ENCODE results near the gene ATG9B. TPM values are rescaled to one million over a fixed set of nuclear protein-coding genes. Genes with fewer than 3 reads are reported as not detected.

Gene ATG9B
- total RNA-seq, 1 experiment from 2014 or later = 2.1 TPM

- peak overlapping the region; percentile 72 to 73 for H3K4me3 ChIP-seq (replicated peaks in 1 of 2; ENCODE audit: low read depth in 1 of 2, low read length in 2 of 2)
- no peaks in the 10 kb centered on the region for H3K27me3 ChIP-seq (ENCODE audit: insufficient read depth, low read length)
- peaks cover 4% of the 10 kb centered on the region; the same call in 1 of the 2 replicates for H3K79me2 ChIP-seq (ENCODE audit: insufficient read depth, low read length)
- intact Hi-C loops (cut with micrococcal nuclease) = loop anchor here (10.0 kb wide), 1 partner anchor 235 kb away; no protein-coding TSS in a partner anchor
- no TSS peak for BruUV-seq (replicated peaks)
- H3K4me2 ChIP-seq (ENCODE audit: low read length) = peak overlapping the region; percentile 94
- peak overlapping the region; percentile 81 for H3K9ac ChIP-seq (ENCODE audit: low read length)
- no peak for ATAC-seq
- ChIA-PET POLR2A (interaction anchor here (0.9 to 1.5 kb wide), 6 partner anchors 18 to 217 kb away, joined by 3 to 6 read pairs (median 4); partner anchors contain the start of genes ABCB8 and ABCF2), CTCF (interaction anchor here (0.6 to 5.4 kb wide), 20 partner anchors 10 to 271 kb away, joined by 3 to 59 read pairs (median 5); partner anchors contain the start of genes ABCB8 and ATG9B), RAD21 (ENCODE audit: low non-redundant PET in 1 of 2, low total read pairs in 2 of 2, uncharacterized antibody in 2 of 2, unreplicated experiment in 2 of 2) (interaction anchor here (0.6 to 1.7 kb wide), 4 partner anchors 19 to 102 kb away, joined by 3 to 5 read pairs (median 3); partner anchors contain the start of gene ABCB8 (in 1 of the 2))
- no peaks in the 10 kb centered on the region for H3K36me3 ChIP-seq (ENCODE audit: control insufficient read depth in 1 of 2, insufficient read depth in 2 of 2, low read length in 2 of 2)
- H4K20me1 ChIP-seq (ENCODE audit: insufficient read depth) = no peaks in the 10 kb centered on the region
- no peaks in the 10 kb centered on the region for H3K9me3 ChIP-seq (ENCODE audit: control insufficient read depth in 1 of 2, insufficient read depth in 1 of 2, low read depth in 1 of 2, low read length in 2 of 2)
- H2AFZ ChIP-seq (ENCODE audit: low read depth, low read length, poor library complexity, severe bottlenecking) = no peak overlapping the region
- peak overlapping the region; percentile 71; the same call in 1 of the 2 replicates for H3K27ac ChIP-seq (ENCODE audit: low read depth, low read length)
- H3K4me1 ChIP-seq (ENCODE audit: control insufficient read depth in 1 of 2, insufficient read depth in 2 of 2, low read length in 2 of 2) = peaks cover 16 to 53% of the 10 kb centered on the region in 2 experiments; a peak in 3 of 4 replicates
- TF ChIP-seq EGR1 (IDR thresholded peaks at IDR 0.05; ENCODE audit: low read depth) (no peak), SIN3A (IDR thresholded peaks at IDR 0.05; ENCODE audit: low read depth) (no peak), ELF1 (IDR thresholded peaks at IDR 0.05; ENCODE audit: borderline replicate concordance, low read depth) (no peak), EZH2phosphoT487 (IDR thresholded peaks at IDR 0.05; ENCODE audit: borderline replicate concordance) (no peak), ATF3 (IDR thresholded peaks at IDR 0.05) (no peak), SP1 (IDR thresholded peaks at IDR 0.05; ENCODE audit: low read depth) (no peak), ZBTB33 (IDR thresholded peaks at IDR 0.05; ENCODE audit: extremely low read depth, insufficient replicate concordance, low read length) (no peak), POLR2A (IDR thresholded peaks at IDR 0.05; ENCODE audit: borderline replicate concordance, extremely low read depth, insufficient read depth, insufficient read length) (no peak), ZFX (IDR thresholded peaks at IDR 0.05) (no peak)
- H3K9me2 ChIP-seq (ENCODE audit: insufficient read depth) = no peaks in the 10 kb centered on the region
- no peak for DNase-seq (ENCODE audit: low read depth, low spot score)
Observed at GRCh38 chr7:151010037-151010306, 14.3 kb downstream of the ATG9B start.
